ENCODE data around the gene PSMD14.

PSMD14 gene

DNA sequence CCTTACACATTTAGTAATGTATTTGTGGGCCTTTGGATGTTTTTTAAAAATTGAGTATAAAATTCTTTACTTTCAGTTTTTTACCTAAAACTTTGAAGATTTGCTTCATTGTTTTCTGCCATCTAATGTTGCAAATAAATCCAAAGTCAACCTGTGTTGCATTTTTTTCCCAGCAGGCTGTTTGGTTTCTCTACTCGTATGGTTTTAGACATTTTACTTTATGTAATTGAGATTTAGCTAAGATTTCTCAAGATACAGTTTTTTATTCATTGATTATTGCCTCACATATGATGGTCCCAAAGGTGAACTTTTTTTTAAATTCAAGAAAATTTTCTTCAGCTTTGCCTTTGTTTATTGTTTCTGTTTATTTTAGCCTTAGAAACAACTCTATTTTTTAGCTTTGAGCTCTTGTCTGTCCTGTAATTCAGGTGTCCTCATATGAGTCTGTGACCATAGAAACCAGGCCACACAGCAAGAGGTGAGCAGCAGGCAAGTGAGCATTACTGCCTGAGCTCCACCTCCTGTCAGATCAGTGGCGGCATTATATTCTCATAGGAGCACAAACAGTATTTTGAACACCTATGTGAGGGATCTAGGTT, 54.4 kb downstream of the PSMD14 start:
- Histone ChIP-seq H3K36me3 (ENCODE audit: control insufficient read depth, insufficient read depth, low read length) (no peaks in the 10 kb centered on the region), H3K4me2 (ENCODE audit: low read length) (no peak overlapping the region), H3K9ac (no peak overlapping the region), H3K9me3 (ENCODE audit: control insufficient read depth, low read length) (no peaks in the 10 kb centered on the region), H3K4me1 (no peaks in the 10 kb centered on the region), H2AFZ (no peak overlapping the region), H3K79me2 (peaks cover 8% of the 10 kb centered on the region), H3K27me3 (ENCODE audit: control insufficient read depth, insufficient read depth, low read length) (no peaks in the 10 kb centered on the region), H3K4me3 (ENCODE audit: low read depth, low read length) (no peak overlapping the region), H3K27ac (no peak overlapping the region)
- TF ChIP-seq, protein P1, sequence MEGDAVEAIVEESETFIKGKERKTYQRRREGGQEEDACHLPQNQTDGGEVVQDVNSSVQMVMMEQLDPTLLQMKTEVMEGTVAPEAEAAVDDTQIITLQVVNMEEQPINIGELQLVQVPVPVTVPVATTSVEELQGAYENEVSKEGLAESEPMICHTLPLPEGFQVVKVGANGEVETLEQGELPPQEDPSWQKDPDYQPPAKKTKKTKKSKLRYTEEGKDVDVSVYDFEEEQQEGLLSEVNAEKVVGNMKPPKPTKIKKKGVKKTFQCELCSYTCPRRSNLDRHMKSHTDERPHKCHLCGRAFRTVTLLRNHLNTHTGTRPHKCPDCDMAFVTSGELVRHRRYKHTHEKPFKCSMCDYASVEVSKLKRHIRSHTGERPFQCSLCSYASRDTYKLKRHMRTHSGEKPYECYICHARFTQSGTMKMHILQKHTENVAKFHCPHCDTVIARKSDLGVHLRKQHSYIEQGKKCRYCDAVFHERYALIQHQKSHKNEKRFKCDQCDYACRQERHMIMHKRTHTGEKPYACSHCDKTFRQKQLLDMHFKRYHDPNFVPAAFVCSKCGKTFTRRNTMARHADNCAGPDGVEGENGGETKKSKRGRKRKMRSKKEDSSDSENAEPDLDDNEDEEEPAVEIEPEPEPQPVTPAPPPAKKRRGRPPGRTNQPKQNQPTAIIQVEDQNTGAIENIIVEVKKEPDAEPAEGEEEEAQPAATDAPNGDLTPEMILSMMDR (IDR thresholded peaks at IDR 0.05), result no peak

DNA sequence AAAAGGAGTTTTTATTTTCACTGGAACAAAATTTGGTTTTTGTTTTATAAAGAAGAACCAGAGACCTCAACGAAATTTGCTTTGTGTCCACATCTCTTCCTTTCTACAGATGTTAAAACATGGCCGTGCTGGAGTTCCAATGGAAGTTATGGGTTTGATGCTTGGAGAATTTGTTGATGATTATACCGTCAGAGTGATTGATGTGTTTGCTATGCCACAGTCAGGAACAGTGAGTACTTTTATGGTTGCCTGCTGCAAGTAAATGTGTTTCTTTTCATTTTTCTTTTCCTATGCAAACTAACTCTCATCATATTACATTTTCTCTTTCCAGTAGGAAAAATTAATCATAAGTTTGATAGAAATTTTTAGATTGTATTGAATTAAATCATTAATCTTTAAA, 59.5 kb downstream of the PSMD14 start:
- no peak overlapping the region for H3K27ac ChIP-seq
- no peak overlapping the region for H2AFZ ChIP-seq
- peaks cover 6% of the 10 kb centered on the region for H3K79me2 ChIP-seq
- no peak overlapping the region for H3K9ac ChIP-seq
- no peaks in the 10 kb centered on the region for H3K36me3 ChIP-seq (ENCODE audit: control insufficient read depth, insufficient read depth, low read length)
- no peaks in the 10 kb centered on the region for H3K4me1 ChIP-seq
- no peak overlapping the region for H3K4me3 ChIP-seq (ENCODE audit: low read depth, low read length)
- TF ChIP-seq, protein P1 (IDR thresholded peaks at IDR 0.05), result no peak
- no peak overlapping the region for H3K4me2 ChIP-seq (ENCODE audit: low read length)
- no peaks in the 10 kb centered on the region for H3K9me3 ChIP-seq (ENCODE audit: control insufficient read depth, low read length)
- no peaks in the 10 kb centered on the region for H3K27me3 ChIP-seq (ENCODE audit: control insufficient read depth, insufficient read depth, low read length)

DNA sequence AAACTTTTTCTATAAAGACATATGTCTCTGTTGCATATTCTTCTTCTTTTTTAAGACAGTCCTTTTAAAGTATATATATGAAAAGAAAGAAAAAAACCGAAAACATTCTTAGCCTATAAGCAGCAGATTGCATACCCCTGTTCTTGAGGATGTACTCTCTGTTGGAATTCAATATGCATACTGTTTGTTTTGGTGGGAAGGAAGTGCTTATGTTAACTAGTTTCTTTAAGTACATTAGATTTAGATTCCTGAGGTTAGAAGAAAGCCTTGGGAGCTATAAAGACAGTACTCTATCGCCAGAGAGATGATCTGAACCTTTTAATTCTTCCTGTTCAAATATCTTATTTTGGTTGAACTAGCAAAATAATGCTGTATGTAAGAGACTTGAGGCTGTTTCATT, 61.1 kb downstream of the PSMD14 start:
- H3K9ac ChIP-seq, result no peak overlapping the region
- H3K4me3 ChIP-seq (ENCODE audit: low read depth, low read length), result no peak overlapping the region
- H3K36me3 ChIP-seq (ENCODE audit: control insufficient read depth, insufficient read depth, low read length), result no peaks in the 10 kb centered on the region
- no peaks in the 10 kb centered on the region for H3K4me1 ChIP-seq
- no peaks in the 10 kb centered on the region for H3K27me3 ChIP-seq (ENCODE audit: control insufficient read depth, insufficient read depth, low read length)
- no peak overlapping the region for H2AFZ ChIP-seq
- no peaks in the 10 kb centered on the region for H3K79me2 ChIP-seq
- no peak overlapping the region for H3K27ac ChIP-seq
- TF ChIP-seq, protein P1 (IDR thresholded peaks at IDR 0.05), result no peak
- no peaks in the 10 kb centered on the region for H3K9me3 ChIP-seq (ENCODE audit: control insufficient read depth, low read length)
- H3K4me2 ChIP-seq (ENCODE audit: low read length), result no peak overlapping the region

DNA sequence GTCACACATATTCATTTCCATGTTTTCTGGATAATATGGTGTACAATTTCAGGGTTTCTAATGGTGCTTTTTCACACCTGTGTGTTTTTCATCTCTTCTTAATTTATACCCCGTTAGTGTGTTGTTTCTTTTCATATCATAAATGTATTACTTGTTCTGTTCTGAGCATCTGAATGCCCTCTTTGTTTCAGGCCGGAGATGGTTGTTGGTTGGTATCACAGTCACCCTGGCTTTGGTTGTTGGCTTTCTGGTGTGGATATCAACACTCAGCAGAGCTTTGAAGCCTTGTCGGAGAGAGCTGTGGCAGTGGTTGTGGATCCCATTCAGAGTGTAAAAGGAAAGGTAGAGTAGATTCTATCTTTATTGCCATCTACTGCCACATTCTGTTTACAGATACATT, 62.8 kb downstream of the PSMD14 start:
- H3K36me3 ChIP-seq (ENCODE audit: control insufficient read depth, insufficient read depth, low read length), result no peaks in the 10 kb centered on the region
- TF ChIP-seq, protein P1 (IDR thresholded peaks at IDR 0.05), result no peak
- H2AFZ ChIP-seq, result no peak overlapping the region
- H3K4me1 ChIP-seq, result no peaks in the 10 kb centered on the region
- H3K4me2 ChIP-seq (ENCODE audit: low read length), result no peak overlapping the region
- H3K79me2 ChIP-seq, result no peaks in the 10 kb centered on the region
- H3K4me3 ChIP-seq (ENCODE audit: low read depth, low read length), result no peak overlapping the region
- no peak overlapping the region for H3K9ac ChIP-seq
- H3K9me3 ChIP-seq (ENCODE audit: control insufficient read depth, low read length), result no peaks in the 10 kb centered on the region
- H3K27ac ChIP-seq, result no peak overlapping the region
- H3K27me3 ChIP-seq (ENCODE audit: control insufficient read depth, insufficient read depth, low read length), result no peaks in the 10 kb centered on the region

DNA sequence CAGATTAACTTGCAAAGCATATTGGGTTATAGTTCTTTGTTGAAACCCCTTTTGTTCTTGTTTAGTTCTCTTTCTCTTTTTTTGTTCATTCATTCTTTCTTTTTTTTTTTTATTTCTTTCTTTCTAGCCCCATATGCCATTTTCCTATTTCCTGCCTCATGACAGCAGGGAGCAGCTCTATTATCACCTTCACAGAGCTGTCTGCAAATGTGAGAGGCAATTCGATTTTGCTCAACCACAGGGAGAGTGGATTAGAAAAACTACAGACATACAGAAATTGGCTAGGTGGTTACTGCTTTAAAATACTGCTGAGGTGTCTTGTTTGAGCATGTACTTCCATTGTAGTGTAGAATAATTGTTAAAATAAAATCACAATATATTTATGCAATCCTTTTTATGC, 63.6 kb downstream of the PSMD14 start:
- no peaks in the 10 kb centered on the region for H3K9me3 ChIP-seq (ENCODE audit: control insufficient read depth, low read length)
- H3K9ac ChIP-seq, result no peak overlapping the region
- TF ChIP-seq, protein P1 (IDR thresholded peaks at IDR 0.05), result no peak
- H3K4me1 ChIP-seq, result no peaks in the 10 kb centered on the region
- no peaks in the 10 kb centered on the region for H3K79me2 ChIP-seq
- no peaks in the 10 kb centered on the region for H3K36me3 ChIP-seq (ENCODE audit: control insufficient read depth, insufficient read depth, low read length)
- H2AFZ ChIP-seq, result no peak overlapping the region
- H3K4me3 ChIP-seq (ENCODE audit: low read depth, low read length), result no peak overlapping the region
- no peak overlapping the region for H3K27ac ChIP-seq
- no peak overlapping the region for H3K4me2 ChIP-seq (ENCODE audit: low read length)
- no peaks in the 10 kb centered on the region for H3K27me3 ChIP-seq (ENCODE audit: control insufficient read depth, insufficient read depth, low read length)

Data from parathyroid adenoma (tissue), 2 donors.